ENCODE measurements around the gene SEC16A. TPM values are rescaled to one million over a fixed set of nuclear protein-coding genes. Genes with fewer than 3 reads are reported as not detected.

SEC16A gene
- total RNA-seq, 2 experiments from 2014 or later: 23.7 to 60.1 TPM

DNA sequence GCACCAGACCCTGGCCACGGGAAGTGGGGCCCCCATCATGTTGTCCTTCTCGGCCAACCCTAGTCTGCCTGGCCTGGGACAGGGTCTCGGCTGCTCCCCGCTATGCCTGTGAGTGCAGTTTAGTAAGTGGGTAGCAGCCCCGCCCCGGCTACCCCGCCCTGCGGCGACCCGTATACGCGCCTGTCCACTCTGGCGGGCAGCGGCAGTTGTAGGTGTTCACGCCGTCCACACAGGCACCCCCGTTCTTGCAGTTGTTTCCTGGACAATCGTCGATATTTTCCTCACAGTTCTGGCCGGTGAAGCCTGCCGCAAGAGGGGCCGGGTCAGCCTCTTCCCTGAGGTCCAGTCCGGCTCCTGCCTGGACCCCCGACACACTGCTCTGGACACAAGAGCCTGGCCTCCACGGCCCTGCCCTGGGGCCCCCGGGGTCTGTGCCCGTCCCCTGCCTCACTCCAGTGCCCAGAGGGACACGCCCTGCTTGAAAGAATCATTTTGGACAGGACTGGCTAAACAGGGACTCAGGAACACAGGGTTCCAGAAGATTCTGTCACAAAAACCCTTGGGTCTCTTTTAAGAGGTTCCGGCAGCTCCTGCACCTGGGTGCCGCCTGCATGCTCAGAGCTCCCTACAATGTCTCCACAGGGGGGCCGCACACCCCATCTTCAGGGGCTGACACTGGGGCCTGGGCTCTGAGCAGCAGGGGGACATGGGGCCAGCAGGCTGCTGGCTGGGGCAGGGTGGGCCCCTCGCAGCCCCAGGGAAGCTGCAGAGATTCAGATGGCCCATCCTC lies 36.6 kb upstream of the SEC16A start:
- BruUV-seq (replicated peaks): no TSS peak
- Histone ChIP-seq H2AFZ (ENCODE audit: low read length) (no peak overlapping the region), H4K20me1 (ENCODE audit: insufficient read depth, low read length) (no peaks in the 10 kb centered on the region), H3K9me2 (ENCODE audit: insufficient read depth, low read length) (no peaks in the 10 kb centered on the region), H3K4me1 (ENCODE audit: insufficient read depth, low read length, poor library complexity, severe bottlenecking) (no peaks in the 10 kb centered on the region), H3K36me3 (ENCODE audit: insufficient read depth, low read length) (peaks cover 13% of the 10 kb centered on the region; the same call in 1 of the 2 replicates), H3K4me2 (ENCODE audit: low read length) (no peak overlapping the region), H3K9me3 (ENCODE audit: low read length) (no peaks in the 10 kb centered on the region), H3K79me2 (ENCODE audit: insufficient read depth, low read depth, low read length) (no peaks in the 10 kb centered on the region), H3K4me3 (ENCODE audit: low read depth, low read length, poor library complexity, severe bottlenecking) (no peak overlapping the region), H3K27ac (ENCODE audit: low read depth, low read length, poor library complexity, severe bottlenecking) (no peak overlapping the region)
- ChIA-PET CTCF (ENCODE audit: unreplicated experiment) (no interaction called here), POLR2A (interaction anchor here (0.6 kb wide), 1 partner anchor 19 kb away, joined by 3 read pairs; no protein-coding TSS in a partner anchor)
- intact Hi-C loops (cut with micrococcal nuclease; ENCODE audit: unreplicated experiment): no loop called here
- DNase-seq (ENCODE audit: low spot score): no peak
- TF ChIP-seq, protein P1, sequence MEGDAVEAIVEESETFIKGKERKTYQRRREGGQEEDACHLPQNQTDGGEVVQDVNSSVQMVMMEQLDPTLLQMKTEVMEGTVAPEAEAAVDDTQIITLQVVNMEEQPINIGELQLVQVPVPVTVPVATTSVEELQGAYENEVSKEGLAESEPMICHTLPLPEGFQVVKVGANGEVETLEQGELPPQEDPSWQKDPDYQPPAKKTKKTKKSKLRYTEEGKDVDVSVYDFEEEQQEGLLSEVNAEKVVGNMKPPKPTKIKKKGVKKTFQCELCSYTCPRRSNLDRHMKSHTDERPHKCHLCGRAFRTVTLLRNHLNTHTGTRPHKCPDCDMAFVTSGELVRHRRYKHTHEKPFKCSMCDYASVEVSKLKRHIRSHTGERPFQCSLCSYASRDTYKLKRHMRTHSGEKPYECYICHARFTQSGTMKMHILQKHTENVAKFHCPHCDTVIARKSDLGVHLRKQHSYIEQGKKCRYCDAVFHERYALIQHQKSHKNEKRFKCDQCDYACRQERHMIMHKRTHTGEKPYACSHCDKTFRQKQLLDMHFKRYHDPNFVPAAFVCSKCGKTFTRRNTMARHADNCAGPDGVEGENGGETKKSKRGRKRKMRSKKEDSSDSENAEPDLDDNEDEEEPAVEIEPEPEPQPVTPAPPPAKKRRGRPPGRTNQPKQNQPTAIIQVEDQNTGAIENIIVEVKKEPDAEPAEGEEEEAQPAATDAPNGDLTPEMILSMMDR (conservative IDR thresholded peaks at IDR 0.05; ENCODE audit: low read length): no peak
- TF ChIP-seq EZH2phosphoT487 (IDR thresholded peaks at IDR 0.05; ENCODE audit: borderline replicate concordance, low read depth, low read length): no peak

DNA sequence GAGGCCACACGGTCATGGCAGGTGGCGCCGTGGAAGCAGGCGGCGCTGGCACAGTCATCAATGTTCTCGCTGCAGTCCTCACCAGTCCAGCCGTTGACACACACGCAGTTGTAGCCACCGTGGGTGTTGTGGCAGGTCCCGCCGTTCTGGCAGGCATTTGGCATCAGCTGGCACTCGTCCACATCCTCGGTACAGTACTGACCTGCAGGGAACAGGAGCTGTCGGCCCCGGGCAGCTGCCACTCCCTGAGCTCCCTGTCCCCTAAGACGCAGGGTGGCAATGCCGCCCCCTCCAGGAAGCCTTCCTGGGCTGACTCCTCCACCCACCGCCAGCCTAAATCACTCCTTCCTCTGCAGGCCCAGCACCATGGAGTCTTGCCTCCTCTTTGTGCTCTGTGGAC lies 35.8 kb upstream of the SEC16A start:
- Histone ChIP-seq H4K20me1 (ENCODE audit: insufficient read depth, low read length) (no peaks in the 10 kb centered on the region), H3K27ac (ENCODE audit: low read depth, low read length, poor library complexity, severe bottlenecking) (no peak overlapping the region), H3K4me3 (ENCODE audit: low read depth, low read length, poor library complexity, severe bottlenecking) (no peak overlapping the region), H3K4me1 (ENCODE audit: insufficient read depth, low read length, poor library complexity, severe bottlenecking) (no peaks in the 10 kb centered on the region), H2AFZ (ENCODE audit: low read length) (no peak overlapping the region), H3K9me3 (ENCODE audit: low read length) (no peaks in the 10 kb centered on the region), H3K9me2 (ENCODE audit: insufficient read depth, low read length) (no peaks in the 10 kb centered on the region), H3K36me3 (ENCODE audit: insufficient read depth, low read length) (peaks cover 17% of the 10 kb centered on the region; the same call in 1 of the 2 replicates), H3K79me2 (ENCODE audit: insufficient read depth, low read depth, low read length) (no peaks in the 10 kb centered on the region), H3K4me2 (ENCODE audit: low read length) (no peak overlapping the region)
- CTCF ChIA-PET (ENCODE audit: unreplicated experiment): no interaction called here
- intact Hi-C loops (cut with micrococcal nuclease; ENCODE audit: unreplicated experiment): no loop called here
- TF ChIP-seq, protein P1 (conservative IDR thresholded peaks at IDR 0.05; ENCODE audit: low read length): no peak
- no peak for TF ChIP-seq EZH2phosphoT487 (IDR thresholded peaks at IDR 0.05; ENCODE audit: borderline replicate concordance, low read depth, low read length)
- BruUV-seq (replicated peaks): no TSS peak
- DNase-seq (ENCODE audit: low spot score): no peak
- POLR2A ChIA-PET: no interaction called here

- no peak overlapping the region for H3K4me3 ChIP-seq (ENCODE audit: low read depth, low read length, poor library complexity, severe bottlenecking)
- H3K4me2 ChIP-seq (ENCODE audit: low read length): no peak overlapping the region
- DNase-seq (ENCODE audit: low spot score): no peak
- H3K4me1 ChIP-seq (ENCODE audit: insufficient read depth, low read length, poor library complexity, severe bottlenecking): no peaks in the 10 kb centered on the region
- ChIA-PET POLR2A (no interaction called here), CTCF (ENCODE audit: unreplicated experiment) (no interaction called here)
- H2AFZ ChIP-seq (ENCODE audit: low read length): no peak overlapping the region
- H3K36me3 ChIP-seq (ENCODE audit: insufficient read depth, low read length): peaks cover 20% of the 10 kb centered on the region; the same call in 1 of the 2 replicates
- TF ChIP-seq EZH2phosphoT487 (IDR thresholded peaks at IDR 0.05; ENCODE audit: borderline replicate concordance, low read depth, low read length): no peak
- TF ChIP-seq, protein P1 (conservative IDR thresholded peaks at IDR 0.05; ENCODE audit: low read length): no peak
- H4K20me1 ChIP-seq (ENCODE audit: insufficient read depth, low read length): no peaks in the 10 kb centered on the region
- no peaks in the 10 kb centered on the region for H3K79me2 ChIP-seq (ENCODE audit: insufficient read depth, low read depth, low read length)
- H3K9me3 ChIP-seq (ENCODE audit: low read length): no peaks in the 10 kb centered on the region
- intact Hi-C loops (cut with micrococcal nuclease; ENCODE audit: unreplicated experiment): no loop called here
- no peaks in the 10 kb centered on the region for H3K9me2 ChIP-seq (ENCODE audit: insufficient read depth, low read length)
- no peak overlapping the region for H3K27ac ChIP-seq (ENCODE audit: low read depth, low read length, poor library complexity, severe bottlenecking)
- BruUV-seq (replicated peaks): no TSS peak
Observed at GRCh38 chr9:136517950-136518349, 35.1 kb upstream of the SEC16A start.

All from OCI-LY7 (cell line).